GM04504 (cell line): ENCODE measurements around the gene AKT2.

Source experiments
- DNase-seq: peaks from one replicate; pipeline ENCODE4 v3.0.0-alpha.2; 2012; ENCODE audit warnings: low read depth

AKT2 gene

GRCh38 chr19:40184273-40184672, 100.9 kb downstream of the AKT2 start:
- DNase-seq: no peak
